ENCODE results near the gene ALS2CL. TPM values are rescaled to one million over a fixed set of nuclear protein-coding genes. Genes with fewer than 3 reads are reported as not detected.

ALS2CL gene
- total RNA-seq, 1 experiment from 2014 or later: 4.9 TPM

GRCh38 chr3:46725621-46726314 is 32.3 kb upstream of the ALS2CL start:
- Mint-ChIP-seq H3K9me3 (peaks cover 0 to 2% of the 10 kb centered on the region in 2 experiments; a peak in 1 of 5 replicates), H3K36me3 (ENCODE audit: insufficient read depth in 1 of 3, low read depth in 3 of 3) (no peaks in the 10 kb centered on the region), H3K27me3 (ENCODE audit: low read depth) (peaks cover 3% of the 10 kb centered on the region), H3K4me1 (peaks cover 22 to 28% of the 10 kb centered on the region in 2 experiments), H3K27ac (0 out of 7 replicates have a peak overlapping the region, but pooled peaks of 1 of the 3 experiments have one; percentile 7), H3K4me3 (no peak overlapping the region)
- Histone ChIP-seq H3K79me2 (ENCODE audit: insufficient read depth, low read length) (no peaks in the 10 kb centered on the region), H2BK5ac (ENCODE audit: insufficient read length, low read length) (no peak overlapping the region), H4K8ac (replicated peaks; ENCODE audit: insufficient read length, low read depth, low read length) (no peak overlapping the region), H3K18ac (ENCODE audit: insufficient read length, low read depth, low read length) (no peak overlapping the region), H3K79me1 (ENCODE audit: insufficient read depth, low read depth, low read length, poor library complexity, severe bottlenecking) (no peaks in the 10 kb centered on the region), H4K91ac (ENCODE audit: insufficient read length, low read depth, low read length) (no peak overlapping the region), H2AFZ (ENCODE audit: low read length) (no peak overlapping the region), H3K56ac (ENCODE audit: insufficient read length, low read depth, low read length) (no peak overlapping the region), H2BK12ac (ENCODE audit: insufficient read length, low read depth, low read length) (no peak overlapping the region), H3K4me1 (ENCODE audit: insufficient read depth, low read length) (no peaks in the 10 kb centered on the region; the same call in none of the 2 replicates), H4K20me1 (ENCODE audit: control insufficient read depth, insufficient read depth, insufficient read length) (no peaks in the 10 kb centered on the region), H3K4ac (ENCODE audit: low read depth, low read length) (no peak overlapping the region), H3K27ac (ENCODE audit: insufficient read length, low read depth, low read length) (no peak overlapping the region), H3K9me3 (ENCODE audit: control insufficient read depth, low read depth, low read length) (no peaks in the 10 kb centered on the region), H3K27me3 (ENCODE audit: insufficient read depth, low read length) (no peaks in the 10 kb centered on the region), H2BK15ac (ENCODE audit: low read depth, low read length) (no peak overlapping the region), H3K4me2 (ENCODE audit: insufficient read depth, insufficient read length, low read length) (no peak overlapping the region), H2BK20ac (ENCODE audit: low read depth, low read length, poor library complexity, severe bottlenecking) (no peak overlapping the region), H2BK120ac (ENCODE audit: low read depth, low read length, poor library complexity, severe bottlenecking) (no peak overlapping the region), H2AK5ac (ENCODE audit: insufficient read length, low read length) (no peak overlapping the region), H3K23ac (ENCODE audit: insufficient read length, low read depth, low read length) (no peak overlapping the region), H3K9ac (ENCODE audit: extremely low read depth, insufficient read length, low read length) (no peak overlapping the region), H4K5ac (ENCODE audit: insufficient read length, low read depth, low read length) (no peak overlapping the region), H3T11ph (ENCODE audit: low read length) (no peak overlapping the region), H3K14ac (ENCODE audit: insufficient read depth, low read length) (no peak overlapping the region), H3K23me2 (ENCODE audit: insufficient read length, low read depth, low read length, poor library complexity, severe bottlenecking) (no peaks in the 10 kb centered on the region)
- WGBS (ENCODE audit: extremely low coverage, insufficient read length, low lambda C conversion rate): no CpG with 5 or more reads among the region's 6 CpGs
- DNase-seq: peak; percentile 12
- no peak for TF ChIP-seq CTCF (conservative IDR thresholded peaks at IDR 0.05)
